Measurements from ENCODE around the gene CYB561.
"Not testable (repeated sequence)": the region's sequence is repeated elsewhere in the genome, so short reads cannot be mapped to it uniquely, and the experiment has no call there.

Gene CYB561

DNA sequence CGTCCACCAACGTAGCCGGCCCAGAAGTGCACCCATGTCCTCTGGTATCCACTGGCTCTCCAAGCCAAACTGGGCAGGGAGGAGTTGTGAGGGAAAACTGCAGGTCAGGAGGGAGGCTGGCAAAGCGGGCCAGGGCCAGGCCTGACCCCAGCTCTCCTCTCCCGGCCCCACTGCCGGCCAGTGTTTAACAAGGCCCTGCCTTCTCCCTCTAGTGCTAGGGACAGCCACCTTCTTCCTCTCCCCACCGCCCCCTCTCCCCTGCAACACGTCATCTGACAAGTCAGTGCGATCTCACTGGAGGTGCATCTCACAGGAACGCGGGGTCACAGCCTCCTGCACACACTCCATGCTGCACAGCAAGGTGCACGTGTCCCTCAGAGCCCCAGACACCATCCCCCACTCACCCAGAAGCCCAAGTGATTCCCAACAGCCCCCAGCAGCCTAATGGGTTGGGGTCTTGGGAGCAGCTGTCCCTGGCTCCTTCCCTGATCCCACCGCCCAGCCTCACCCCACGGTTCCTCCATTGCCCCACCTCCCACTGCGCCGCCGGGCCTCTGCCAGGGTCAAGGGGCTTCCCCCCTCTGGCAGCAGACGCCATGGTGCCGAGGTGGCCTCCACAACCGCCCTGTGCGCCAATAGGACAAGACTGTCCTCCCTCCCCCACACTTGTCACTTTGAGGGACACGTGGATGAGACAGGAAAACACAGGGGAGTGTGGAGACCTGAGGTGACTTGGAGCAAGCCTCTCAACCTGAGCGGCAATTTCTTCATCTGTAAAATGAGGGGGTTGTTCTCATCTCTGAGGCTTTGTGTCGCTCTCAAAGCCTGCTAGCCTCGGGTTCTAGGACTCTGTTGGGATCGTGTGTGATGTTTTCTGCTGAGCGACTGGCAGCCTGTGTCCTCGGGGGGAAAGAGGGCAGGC is 29.6 kb upstream of the CYB561 start:
- Histone ChIP-seq H3K9ac (ENCODE audit: low read length) (no peak overlapping the region), H3K4me2 (ENCODE audit: low read depth, low read length) (no peak overlapping the region), H3K9me2 (replicated peaks; ENCODE audit: insufficient read depth, low read length) (no peaks in the 10 kb centered on the region), H3K36me3 (replicated peaks; ENCODE audit: insufficient read depth, low read length) (no peaks in the 10 kb centered on the region), H3F3A (ENCODE audit: insufficient read depth, low read length) (no peaks in the 10 kb centered on the region), H4K20me1 (ENCODE audit: insufficient read depth, low read length) (no peaks in the 10 kb centered on the region), H3K9me3 (replicated peaks; ENCODE audit: insufficient read depth, low read length) (no peaks in the 10 kb centered on the region), H3K27ac (ENCODE audit: low read length) (no peak overlapping the region), H3K4me3 (ENCODE audit: low read length) (no peak overlapping the region), H3K79me2 (ENCODE audit: low read length) (no peaks in the 10 kb centered on the region), H3K27me3 (replicated peaks; ENCODE audit: insufficient read depth, low read length) (peaks cover 76% of the 10 kb centered on the region), H2AFZ (ENCODE audit: low read length) (no peak overlapping the region), H3K4me1 (ENCODE audit: low read length) (0 out of 2 replicates have a peak, but pooled peaks cover 4% of the 10 kb centered on the region)
- TF ChIP-seq, protein P1, sequence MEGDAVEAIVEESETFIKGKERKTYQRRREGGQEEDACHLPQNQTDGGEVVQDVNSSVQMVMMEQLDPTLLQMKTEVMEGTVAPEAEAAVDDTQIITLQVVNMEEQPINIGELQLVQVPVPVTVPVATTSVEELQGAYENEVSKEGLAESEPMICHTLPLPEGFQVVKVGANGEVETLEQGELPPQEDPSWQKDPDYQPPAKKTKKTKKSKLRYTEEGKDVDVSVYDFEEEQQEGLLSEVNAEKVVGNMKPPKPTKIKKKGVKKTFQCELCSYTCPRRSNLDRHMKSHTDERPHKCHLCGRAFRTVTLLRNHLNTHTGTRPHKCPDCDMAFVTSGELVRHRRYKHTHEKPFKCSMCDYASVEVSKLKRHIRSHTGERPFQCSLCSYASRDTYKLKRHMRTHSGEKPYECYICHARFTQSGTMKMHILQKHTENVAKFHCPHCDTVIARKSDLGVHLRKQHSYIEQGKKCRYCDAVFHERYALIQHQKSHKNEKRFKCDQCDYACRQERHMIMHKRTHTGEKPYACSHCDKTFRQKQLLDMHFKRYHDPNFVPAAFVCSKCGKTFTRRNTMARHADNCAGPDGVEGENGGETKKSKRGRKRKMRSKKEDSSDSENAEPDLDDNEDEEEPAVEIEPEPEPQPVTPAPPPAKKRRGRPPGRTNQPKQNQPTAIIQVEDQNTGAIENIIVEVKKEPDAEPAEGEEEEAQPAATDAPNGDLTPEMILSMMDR (IDR thresholded peaks at IDR 0.05; ENCODE audit: low read length): no peak
- TF ChIP-seq EZH2 (optimal IDR thresholded peaks at IDR 0.05; ENCODE audit: low read depth, low read length) (no peak), EZH2phosphoT487 (IDR thresholded peaks at IDR 0.05; ENCODE audit: low read length) (no peak)
- DNase-seq: no peak

DNA sequence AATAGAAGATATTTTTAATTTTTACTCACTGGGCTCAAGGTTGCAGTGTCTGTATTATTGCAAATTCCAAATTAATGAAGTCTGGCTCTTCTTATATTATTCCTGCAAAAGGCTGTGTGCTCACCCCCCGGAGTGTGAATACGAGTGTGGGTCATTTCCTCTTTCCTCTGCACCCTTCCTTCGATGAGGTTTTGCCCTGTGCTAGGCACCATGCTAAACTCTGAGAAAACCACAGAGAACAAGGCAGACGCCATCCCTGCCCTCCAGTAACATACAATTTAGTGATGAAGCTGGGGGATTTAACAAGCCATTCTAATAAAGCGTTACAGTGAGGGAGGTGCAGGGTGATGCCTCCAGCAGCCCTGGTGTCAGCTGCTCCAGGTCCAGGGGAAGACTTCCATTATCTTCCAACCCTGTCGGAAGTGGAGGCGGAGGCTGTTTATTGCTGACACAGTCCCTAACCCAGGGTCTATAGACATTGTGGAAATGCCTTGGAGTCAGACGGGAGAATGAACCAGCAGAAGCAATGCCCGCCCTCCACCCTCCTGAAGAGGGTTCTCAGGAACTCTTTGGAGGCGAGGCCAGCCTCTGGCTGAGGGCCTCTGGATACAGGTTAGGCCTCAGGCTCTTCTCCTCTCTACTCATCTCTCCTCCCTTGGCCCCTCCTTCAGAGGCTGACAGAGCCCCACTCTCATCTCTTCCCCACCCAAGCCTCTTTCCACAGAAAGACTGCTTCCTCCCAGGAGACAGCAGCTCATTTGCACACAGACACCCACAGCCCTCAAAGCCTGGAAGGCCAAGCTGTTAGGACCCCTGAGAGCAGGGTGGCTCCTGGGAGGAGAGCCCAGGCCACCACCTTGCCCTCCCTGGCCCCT is 28.7 kb upstream of the CYB561 start:
- Histone ChIP-seq H3K9me3 (replicated peaks; ENCODE audit: insufficient read depth, low read length) (no peaks in the 10 kb centered on the region), H3K4me1 (ENCODE audit: low read length) (0 out of 2 replicates have a peak, but pooled peaks cover 4% of the 10 kb centered on the region), H3K79me2 (ENCODE audit: low read length) (no peaks in the 10 kb centered on the region), H2AFZ (ENCODE audit: low read length) (no peak overlapping the region), H3F3A (ENCODE audit: insufficient read depth, low read length) (no peaks in the 10 kb centered on the region), H3K36me3 (replicated peaks; ENCODE audit: insufficient read depth, low read length) (no peaks in the 10 kb centered on the region), H3K4me3 (ENCODE audit: low read length) (no peak overlapping the region), H4K20me1 (ENCODE audit: insufficient read depth, low read length) (no peaks in the 10 kb centered on the region), H3K9me2 (replicated peaks; ENCODE audit: insufficient read depth, low read length) (no peaks in the 10 kb centered on the region), H3K27me3 (replicated peaks; ENCODE audit: insufficient read depth, low read length) (peaks cover 74% of the 10 kb centered on the region), H3K27ac (ENCODE audit: low read length) (no peak overlapping the region), H3K9ac (ENCODE audit: low read length) (no peak overlapping the region), H3K4me2 (ENCODE audit: low read depth, low read length) (no peak overlapping the region)
- TF ChIP-seq, protein P1 (IDR thresholded peaks at IDR 0.05; ENCODE audit: low read length): no peak
- TF ChIP-seq EZH2phosphoT487 (IDR thresholded peaks at IDR 0.05; ENCODE audit: low read length) (no peak), EZH2 (optimal IDR thresholded peaks at IDR 0.05; ENCODE audit: low read depth, low read length) (no peak)
- DNase-seq: no peak

GRCh38 chr17:63474174-63474573 is 28.1 kb upstream of the CYB561 start:
- Histone ChIP-seq H2AFZ (ENCODE audit: low read length) (no peak overlapping the region), H3K4me3 (ENCODE audit: low read length) (no peak overlapping the region), H3K9me3 (replicated peaks; ENCODE audit: insufficient read depth, low read length) (no peaks in the 10 kb centered on the region), H3F3A (ENCODE audit: insufficient read depth, low read length) (no peaks in the 10 kb centered on the region), H3K27me3 (replicated peaks; ENCODE audit: insufficient read depth, low read length) (peaks cover 68% of the 10 kb centered on the region), H3K27ac (ENCODE audit: low read length) (no peak overlapping the region), H3K36me3 (replicated peaks; ENCODE audit: insufficient read depth, low read length) (no peaks in the 10 kb centered on the region), H3K4me1 (ENCODE audit: low read length) (0 out of 2 replicates have a peak, but pooled peaks cover 4% of the 10 kb centered on the region), H3K9me2 (replicated peaks; ENCODE audit: insufficient read depth, low read length) (no peaks in the 10 kb centered on the region), H4K20me1 (ENCODE audit: insufficient read depth, low read length) (no peaks in the 10 kb centered on the region), H3K4me2 (ENCODE audit: low read depth, low read length) (no peak overlapping the region), H3K9ac (ENCODE audit: low read length) (no peak overlapping the region), H3K79me2 (ENCODE audit: low read length) (no peaks in the 10 kb centered on the region)
- DNase-seq: no peak
- TF ChIP-seq EZH2phosphoT487 (IDR thresholded peaks at IDR 0.05; ENCODE audit: low read length) (no peak), EZH2 (optimal IDR thresholded peaks at IDR 0.05; ENCODE audit: low read depth, low read length) (no peak)
- TF ChIP-seq, protein P1 (IDR thresholded peaks at IDR 0.05; ENCODE audit: low read length): no peak

GRCh38 chr17:63468099-63468498 is 22.0 kb upstream of the CYB561 start:
- not testable (repeated sequence) for H3K9me3 ChIP-seq (replicated peaks; ENCODE audit: insufficient read depth, low read length); H3K27ac ChIP-seq (ENCODE audit: low read length); H3K9ac ChIP-seq (ENCODE audit: low read length); H2AFZ ChIP-seq (ENCODE audit: low read length); H4K20me1 ChIP-seq (ENCODE audit: insufficient read depth, low read length); DNase-seq; H3K4me1 ChIP-seq (ENCODE audit: low read length); H3K4me2 ChIP-seq (ENCODE audit: low read depth, low read length); H3K4me3 ChIP-seq (ENCODE audit: low read length); H3K36me3 ChIP-seq (replicated peaks; ENCODE audit: insufficient read depth, low read length); H3F3A ChIP-seq (ENCODE audit: insufficient read depth, low read length); H3K79me2 ChIP-seq (ENCODE audit: low read length); H3K9me2 ChIP-seq (replicated peaks; ENCODE audit: insufficient read depth, low read length)
- peaks cover 19% of the 10 kb centered on the region for H3K27me3 ChIP-seq (replicated peaks; ENCODE audit: insufficient read depth, low read length)

Data from MM.1S (cell line).